IMR-90 (cell line): Measurements from ENCODE around the gene TRABD2A. TPM values are rescaled to one million over a fixed set of nuclear protein-coding genes. Genes with fewer than 3 reads are reported as not detected.

Experiments used
- ATAC-seq: fragments of 200-7000 bp; cut with Tn5 transposase; 2 replicates; pipeline ENCODE4 v1.9.1; 2020; ENCODE audit warnings: low read depth, mild to moderate bottlenecking, moderate library complexity
- BruUV-seq: library from RNA; stranded (reverse); fragments of 400-500 nt; replicated peaks from 2 replicates; lab custom pipeline; 2021; lab: Mats Ljungman, UMichigan
- CTCF ChIA-PET: fragments of 300-600 bp; formaldehyde crosslinking; extraction: SDS; loops from one replicate; lab custom pipeline; 2021; ENCODE audit warnings: antibody characterized with exemption; lab: Yijun Ruan, JAX
- POLR2A ChIA-PET: fragments of 300-600 bp; sonication (Branson Sonifier 250); formaldehyde crosslinking; loops from one replicate; lab custom pipeline; 2022; ENCODE audit warnings: antibody characterized with exemption; ENCODE audit not compliant: unreplicated experiment; lab: Charles Lee
- DNase-seq: peaks from one replicate; pipeline ENCODE4 v3.0.0; 2013
- H2AFZ ChIP-seq: replicated peaks from 2 replicates; pipeline ENCODE3; 2013; ENCODE audit warnings: low read length, mild to moderate bottlenecking; ENCODE audit not compliant: poor library complexity
- H2AK5ac ChIP-seq: 2 replicates; pipeline ENCODE4 v1.6.1; 2013; ENCODE audit warnings: low read depth, low read length, inconsistent platforms
- H2AK9ac ChIP-seq: replicated peaks from 2 replicates; pipeline ENCODE3; 2013; ENCODE audit warnings: mild to moderate bottlenecking, low read depth, low read length, moderate library complexity; ENCODE audit not compliant: poor library complexity
- H2BK120ac ChIP-seq: 2 replicates; pipeline ENCODE4 v1.6.1; 2013; ENCODE audit warnings: low read depth, low read length, inconsistent platforms
- H2BK15ac ChIP-seq: 3 replicates; pipeline ENCODE4 v1.6.1; 2013; ENCODE audit warnings: low read depth, low read length, inconsistent platforms
- H2BK20ac ChIP-seq: 2 replicates; pipeline ENCODE4 v1.6.1; 2013; ENCODE audit warnings: low read depth, mild to moderate bottlenecking, inconsistent platforms, low read length, moderate library complexity
- H2BK5ac ChIP-seq: 2 replicates; pipeline ENCODE4 v1.6.1; 2013; ENCODE audit warnings: mild to moderate bottlenecking, low read depth, low read length, inconsistent platforms; ENCODE audit not compliant: poor library complexity, severe bottlenecking
- H3K14ac ChIP-seq: replicated peaks from 2 replicates; pipeline ENCODE4 v1.6.1; 2013; ENCODE audit warnings: low read depth, low read length, inconsistent platforms
- H3K18ac ChIP-seq: 2 replicates; pipeline ENCODE4 v1.6.1; 2013; ENCODE audit warnings: low read depth, low read length, control low read depth
- H3K23ac ChIP-seq: 2 replicates; pipeline ENCODE4 v1.6.1; 2013; ENCODE audit warnings: low read depth, low read length, inconsistent platforms
- H3K27ac ChIP-seq: 2 replicates; pipeline ENCODE4 v1.5.1; 2013; ENCODE audit warnings: mild to moderate bottlenecking, control low read depth, low read length; ENCODE audit not compliant: insufficient read depth
- H3K27me3 ChIP-seq: 2 replicates; pipeline ENCODE4 v1.6.1; 2013; ENCODE audit warnings: low read length; ENCODE audit not compliant: control insufficient read depth, insufficient read depth
- H3K36me3 ChIP-seq: 2 replicates; pipeline ENCODE4 v1.6.1; 2013; ENCODE audit warnings: low read length, mixed read lengths; ENCODE audit not compliant: control insufficient read depth, insufficient read depth
- H3K4ac ChIP-seq: 2 replicates; pipeline ENCODE4 v1.6.1; 2013; ENCODE audit warnings: low read depth, low read length, inconsistent platforms
- H3K4me1 ChIP-seq: 2 replicates; pipeline ENCODE4 v1.6.1; 2013; ENCODE audit warnings: low read length, mixed read lengths; ENCODE audit not compliant: control insufficient read depth, insufficient read depth
- H3K4me2 ChIP-seq: 2 replicates; pipeline ENCODE4 v1.6.1; 2013; ENCODE audit warnings: low read depth, mild to moderate bottlenecking, control low read depth, low read length, moderate library complexity
- H3K4me3 ChIP-seq: 2 replicates; pipeline ENCODE4 v1.5.1; 2013; ENCODE audit warnings: low read depth, mild to moderate bottlenecking, control low read depth, low read length, moderate library complexity; ENCODE audit not compliant: insufficient read depth
- H3K56ac ChIP-seq: 2 replicates; pipeline ENCODE4 v1.6.1; 2013; ENCODE audit warnings: low read length, inconsistent platforms; ENCODE audit not compliant: insufficient read depth; ENCODE audit errors: extremely low read depth
- H3K79me1 ChIP-seq, 2 experiments: 2 replicates each; pipeline ENCODE4 v1.6.1; 2013; ENCODE audit warnings: low read length in 2 of 2, inconsistent platforms in 1 of 2, low read depth in 1 of 2
- H3K9ac ChIP-seq: 2 replicates; pipeline ENCODE4 v1.6.1; 2013; ENCODE audit warnings: low read depth, low read length, control low read depth
- H3K9me1 ChIP-seq: 2 replicates; pipeline ENCODE4 v1.6.1; 2013; ENCODE audit warnings: low read length, inconsistent platforms; ENCODE audit not compliant: insufficient read depth
- H3K9me3 ChIP-seq: 2 replicates; pipeline ENCODE4 v1.6.1; 2013; ENCODE audit warnings: low read length; ENCODE audit not compliant: control insufficient read depth, insufficient read depth
- H4K20me1 ChIP-seq: 2 replicates; pipeline ENCODE4 v1.6.1; 2013; ENCODE audit warnings: low read length, inconsistent platforms; ENCODE audit not compliant: insufficient read depth
- H4K5ac ChIP-seq: 2 replicates; pipeline ENCODE4 v1.6.1; 2013; ENCODE audit warnings: mild to moderate bottlenecking, low read depth, low read length, control low read depth
- H4K8ac ChIP-seq, 2 experiments: 2 replicates each; pipeline ENCODE4 v1.6.1; 2013; ENCODE audit warnings: low read depth in 2 of 2, low read length in 2 of 2, control low read depth in 1 of 2, inconsistent platforms in 1 of 2
- H4K91ac ChIP-seq: 2 replicates; pipeline ENCODE4 v1.6.1; 2013; ENCODE audit warnings: low read depth, low read length, inconsistent platforms; ENCODE audit not compliant: insufficient read depth
- MAFK ChIP-seq: IDR thresholded peaks from 2 replicates; pipeline ENCODE4 v1.6.1; 2012; ENCODE audit warnings: low read depth, low read length, improper control_type of control experiment
- RFX5 ChIP-seq: IDR thresholded peaks from 2 replicates; pipeline ENCODE4 v1.8.0; 2012; ENCODE audit warnings: low read depth, mild to moderate bottlenecking, low read length, moderate library complexity
- WGBS, 2 experiments: methylation state at CpG; one replicate each; pipeline versions ENCODE4 v1.1.5 to v1.1.7; 2013; ENCODE audit warnings: missing lambda C conversion rate in 2 of 2; ENCODE audit not compliant: insufficient read length in 1 of 2; ENCODE audit errors: extremely low coverage in 2 of 2; 5-methylcytosine and 5-hydroxymethylcytosine counted together
- dilution Hi-C: fragments of 300-500 bp; cut with HindIII; formaldehyde crosslinking; loops from one replicate; pipeline ENCODE4 v1.14.3; 2018; ENCODE audit warnings: low sequenced_read_pairs; ENCODE audit not compliant: unreplicated experiment
- in situ Hi-C: fragments of 300-500 bp; cut with MboI; formaldehyde crosslinking; loops from 3 replicates; pipeline ENCODE4 v1.14.3; 2019; ENCODE audit warnings: low sequenced_read_pairs, inconsistent platforms, mixed read lengths
- intact Hi-C: fragments of 100-400 bp; cut with micrococcal nuclease; formaldehyde crosslinking; loops from 2 replicates; pipeline ENCODE4 v1.10.0; 2022
- polyA plus RNA-seq, 3 experiments: library from polyadenylated mRNA; depleted of rRNA; stranded (reverse); fragments of >200 nt; gene quantifications; 2 replicates each; pipeline ENCODE4 v1.2.3, GENCODE V29; 2012; ENCODE audit warnings: low replicate concordance in 1 of 3
- total RNA-seq: library from RNA; depleted of rRNA; stranded (reverse); fragments of >200 nt; gene quantifications from 2 replicates; pipeline ENCODE4 v1.2.3, GENCODE V29; 2012

TRABD2A gene
- total and polyA plus RNA-seq, 2 of the 4 experiments (the other 2 are of a cell fraction) = 17.6 to 20.3 TPM

- Histone ChIP-seq H2AK9ac (no peak overlapping the region), H4K8ac (peak overlapping the region; percentile 8 to 41; a peak in 3 of 4 replicates), H3K4me2 (no peak overlapping the region; the same call in 1 of the 2 replicates), H2BK20ac (peak overlapping the region; percentile 63; the same call in 1 of the 2 replicates), H3K9ac (no peak overlapping the region), H4K5ac (no peak overlapping the region; the same call in 1 of the 2 replicates), H3K4me1 (peaks cover 11% of the 10 kb centered on the region), H3K36me3 (no peaks in the 10 kb centered on the region), H3K4me3 (no peak overlapping the region), H2BK120ac (peak overlapping the region; percentile 88), H3K56ac (no peak overlapping the region; the same call in 1 of the 2 replicates), H3K27me3 (no peaks in the 10 kb centered on the region), H2BK5ac (peak overlapping the region; percentile 50), H4K20me1 (no peaks in the 10 kb centered on the region), H2BK15ac (peak overlapping the region; percentile 57), H3K27ac (no peak overlapping the region), H3K18ac (peak overlapping the region; percentile 75), H4K91ac (peak overlapping the region; percentile 10; the same call in 1 of the 2 replicates), H3K9me3 (no peaks in the 10 kb centered on the region), H3K9me1 (peaks cover 9% of the 10 kb centered on the region), H3K79me1 (no peaks in the 10 kb centered on the region), H2AK5ac (0 out of 2 replicates have a peak overlapping the region, but pooled peaks have one; percentile 1), H3K14ac (peak overlapping the region; percentile 38; the same call in 1 of the 2 replicates), H3K4ac (no peak overlapping the region; the same call in 1 of the 2 replicates), H2AFZ (no peak overlapping the region), H3K23ac (no peak overlapping the region; the same call in 1 of the 2 replicates)
- DNase-seq = peak; percentile 44
- POLR2A ChIA-PET = no interaction called here
- WGBS, 2 experiments = no CpG with 5 or more reads among the region's 1 CpG
- no peak for TF ChIP-seq RFX5
- TF ChIP-seq MAFK = peak; percentile 56
- no peak for ATAC-seq
- in situ Hi-C loops = no loop called here
- dilution Hi-C loops = no loop called here
- BruUV-seq = no TSS peak
- intact Hi-C loops = loop anchor here (2.0 kb wide), 1 partner anchor 31 kb away; no protein-coding TSS in a partner anchor
- CTCF ChIA-PET = no interaction called here
These were observed 75.5 kb downstream of the TRABD2A start for GRCh38 chr2:84805250-84805958.
